Activated naive CD4-positive, alpha-beta T cell (primary cell): ENCODE data around the gene PFKFB2.
A peak's percentile ranks its signal among the peaks of the same experiment; 100 is the strongest.

ENCODE experiments used
- DNase-seq, 4 experiments: peaks; one replicate each; lab custom pipeline; 2025; lab: John Stamatoyannopoulos, UW

The PFKFB2 gene

GRCh38 chr1:207052911-207053769 lies at the start of gene PFKFB2:
PFKFB2 (plus strand) TSS chr1:207053275; CDS start chr1:207054718, 1,443 bp downstream.
- DNase-seq: peak; percentile 79 to 92 (median 86)

DNA sequence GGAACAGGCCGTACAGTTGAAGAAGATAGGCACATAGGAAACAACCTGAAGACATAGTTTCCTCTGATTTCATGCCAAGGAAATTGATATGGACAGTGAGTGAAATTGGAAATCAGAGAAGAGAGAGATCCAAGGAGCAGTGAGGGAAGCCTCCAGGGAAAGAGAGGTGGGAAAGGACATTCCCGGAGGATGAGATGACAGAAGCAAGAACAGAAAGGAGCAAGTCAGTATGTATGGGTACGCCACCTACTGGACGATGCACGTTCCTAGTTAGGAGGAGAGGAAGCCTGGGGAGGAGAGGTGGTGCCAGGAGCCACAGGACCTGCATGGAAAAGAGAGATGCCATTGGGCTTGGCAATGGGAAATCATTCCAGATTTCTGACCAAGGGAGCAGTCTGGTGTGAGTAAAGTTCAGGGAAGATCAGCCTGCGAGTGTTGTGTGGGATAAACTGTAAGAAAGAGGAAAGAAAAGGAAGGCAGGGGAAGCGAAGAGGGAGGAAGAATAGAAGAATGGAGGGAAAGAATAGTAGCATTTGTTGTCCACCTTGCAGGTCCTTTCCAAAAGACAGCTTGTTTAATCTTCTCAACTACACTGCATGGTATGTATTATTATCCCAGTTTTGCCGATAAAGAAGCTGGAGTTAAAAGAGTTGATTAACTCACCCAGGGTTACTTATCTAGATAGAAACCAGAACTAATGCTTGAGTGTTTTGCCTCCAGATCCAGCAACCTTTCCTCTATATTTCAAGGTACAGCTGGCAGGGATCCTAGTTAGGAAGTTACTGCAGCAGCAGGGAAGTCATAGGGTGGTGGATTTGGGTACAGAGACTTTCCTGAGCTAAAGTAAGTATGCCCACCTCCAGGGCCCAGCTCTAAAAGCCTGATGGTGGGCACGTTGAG lies 47.9 kb upstream of the PFKFB2 start:
- peak in 1 of 4 experiments; percentile 13 for DNase-seq

GRCh38 chr1:207006083-207006482 lies 47.0 kb upstream of the PFKFB2 start:
- no peak for DNase-seq

DNA sequence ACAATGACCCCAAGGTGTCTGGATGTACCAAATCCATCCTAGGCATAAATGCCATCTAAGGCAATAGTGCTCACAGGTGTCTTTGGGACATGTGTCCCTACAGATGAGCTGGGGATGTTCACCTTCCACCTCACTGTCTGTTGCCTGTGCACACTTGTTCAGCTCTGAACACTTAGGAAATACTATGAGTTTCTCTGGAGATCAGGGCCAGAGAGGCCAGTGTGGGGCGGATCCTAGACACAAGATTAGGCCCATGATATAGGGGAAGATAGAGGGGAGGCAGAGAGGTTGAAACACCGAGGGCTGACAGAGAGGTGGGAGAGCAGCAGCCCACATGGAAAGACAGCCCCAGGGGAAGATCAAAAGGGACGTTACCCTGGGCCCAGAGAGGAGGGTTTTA lies 46.2 kb upstream of the PFKFB2 start:
- DNase-seq: no peak

DNA sequence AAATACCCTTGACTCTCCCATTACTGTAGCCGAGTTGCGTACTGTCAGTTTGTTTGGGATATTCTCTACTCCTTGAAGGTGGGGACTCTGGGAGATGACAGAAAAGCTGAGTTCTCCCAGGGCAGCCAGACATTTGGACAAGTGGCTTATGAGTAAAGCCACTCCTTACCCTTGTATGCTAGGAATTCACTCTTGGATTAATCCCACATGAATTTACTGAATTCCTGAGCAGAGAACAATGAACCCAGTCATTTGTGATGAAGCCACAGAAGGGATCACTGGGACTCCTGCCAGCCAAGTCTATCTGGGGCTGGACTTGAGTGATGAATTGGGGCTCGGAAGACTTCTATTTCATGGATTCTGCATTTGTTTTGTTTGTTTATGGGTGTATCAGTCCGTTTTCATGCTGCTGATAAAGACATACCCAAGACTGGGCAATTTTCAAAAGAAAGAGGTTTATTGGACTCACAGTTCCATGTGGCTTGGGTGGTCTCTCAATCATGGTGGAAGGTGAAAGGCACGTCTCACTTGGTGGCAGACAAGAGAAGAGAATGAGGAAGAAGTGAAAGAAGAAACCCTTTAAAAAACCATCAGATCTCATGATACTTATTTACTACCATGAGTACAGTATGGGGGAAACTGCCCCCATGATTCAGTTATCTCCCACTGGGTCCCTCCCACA lies 45.6 kb upstream of the PFKFB2 start:
- DNase-seq: no peak

GRCh38 chr1:207009182-207009850 lies 43.8 kb upstream of the PFKFB2 start:
- no peak for DNase-seq

DNA sequence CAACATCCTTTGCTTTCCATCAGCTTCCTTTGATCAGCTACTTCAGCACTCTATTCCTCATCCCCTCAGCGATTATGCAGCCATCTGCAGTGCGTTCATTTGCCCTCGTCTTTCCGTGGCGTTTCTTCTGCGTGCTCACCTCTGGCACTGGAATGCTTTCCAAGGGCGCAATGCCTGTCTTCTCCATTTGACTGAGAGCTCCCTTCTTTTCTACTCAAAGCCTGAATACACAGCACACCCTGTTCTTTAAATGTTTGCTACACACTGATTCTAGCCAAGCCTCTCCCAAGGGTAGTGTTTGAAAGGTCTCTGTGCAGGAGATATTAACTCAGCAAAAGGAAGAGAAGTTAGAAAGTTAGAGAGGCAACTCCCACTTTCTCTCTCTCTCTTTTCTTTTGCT lies 43.1 kb upstream of the PFKFB2 start:
- no peak for DNase-seq

GRCh38 chr1:207010726-207011125 lies 42.3 kb upstream of the PFKFB2 start:
- DNase-seq: no peak

DNA sequence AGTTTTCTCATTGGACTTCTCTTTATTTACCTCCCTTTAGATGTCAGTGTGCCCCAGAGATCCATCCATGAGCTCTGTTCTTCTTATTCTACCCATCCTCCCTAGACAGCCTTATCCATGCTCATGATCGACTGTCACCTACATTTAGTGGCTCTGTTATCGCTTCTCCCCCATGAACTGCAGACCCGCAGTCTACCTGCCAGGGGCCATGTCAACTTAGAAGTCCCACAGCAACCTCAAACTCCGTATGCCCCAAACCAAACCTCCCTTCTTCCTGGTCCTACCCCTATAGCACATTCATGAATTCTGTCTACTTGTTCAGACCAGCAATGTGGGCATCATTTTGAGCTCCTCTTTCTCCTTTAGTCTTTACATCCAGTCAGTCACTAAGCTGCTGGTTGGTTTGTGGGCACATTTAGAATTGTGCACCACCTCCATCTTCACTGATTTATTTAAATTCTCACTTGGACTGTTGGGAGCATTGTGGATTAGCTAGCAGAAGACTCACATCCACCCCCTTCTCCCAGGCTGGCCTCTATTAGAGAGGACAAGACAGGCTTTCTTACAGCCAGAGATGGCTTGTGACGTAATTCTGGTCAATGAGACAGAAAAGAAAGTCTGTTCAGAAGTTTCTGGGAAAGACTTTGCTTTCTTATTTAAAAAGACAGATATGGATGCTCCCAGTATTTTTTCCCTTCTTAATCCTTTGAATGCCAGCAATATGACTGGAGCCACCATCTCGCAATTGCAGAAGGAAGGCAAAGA lies 39.6 kb upstream of the PFKFB2 start:
- no peak for DNase-seq

- no peak for DNase-seq
Measured at GRCh38 chr1:207014728-207015127, 38.3 kb upstream of the PFKFB2 start.

GRCh38 chr1:207015791-207016190 lies 37.3 kb upstream of the PFKFB2 start:
- no peak for DNase-seq

- DNase-seq: no peak
Measured at GRCh38 chr1:207017615-207018559, 35.2 kb upstream of the PFKFB2 start.

DNA sequence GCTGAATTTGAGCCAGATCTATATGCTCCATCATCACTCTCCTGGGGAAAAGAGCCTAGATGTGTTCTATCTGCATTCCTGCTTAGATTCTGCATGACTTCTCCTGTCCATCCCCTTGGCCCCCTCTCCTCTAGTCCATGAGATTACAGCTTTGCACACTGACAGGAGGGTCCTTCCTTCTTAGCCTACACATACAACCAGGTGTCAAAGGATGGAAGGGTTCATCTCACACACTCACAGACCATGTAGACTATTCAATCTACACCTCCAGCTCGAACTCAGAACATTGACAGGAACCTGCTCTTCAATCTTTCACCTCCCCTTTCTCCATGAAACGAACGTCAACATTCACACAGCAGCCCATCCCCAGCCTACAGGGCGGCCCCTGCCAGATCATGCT lies 34.4 kb upstream of the PFKFB2 start:
- no peak for DNase-seq

DNA sequence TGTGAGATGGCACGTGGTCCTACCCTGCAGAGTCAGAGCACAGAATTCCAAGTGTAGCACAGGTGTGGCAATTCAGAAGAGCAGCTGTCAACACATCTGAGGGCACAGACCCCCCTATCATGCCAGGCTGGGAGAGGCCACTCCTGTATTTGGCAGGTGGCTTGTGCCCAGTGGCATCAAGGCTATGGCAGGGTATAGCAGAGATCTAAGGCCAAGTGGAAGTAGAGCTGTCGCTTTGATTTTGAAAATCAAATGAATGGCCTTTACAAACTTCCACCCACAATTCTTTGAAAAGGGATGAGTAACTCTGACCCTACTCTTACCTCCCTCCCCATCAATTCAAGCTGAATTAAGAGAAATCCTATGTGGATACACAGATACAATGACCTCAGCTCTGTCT lies 33.9 kb upstream of the PFKFB2 start:
- DNase-seq: no peak

DNA sequence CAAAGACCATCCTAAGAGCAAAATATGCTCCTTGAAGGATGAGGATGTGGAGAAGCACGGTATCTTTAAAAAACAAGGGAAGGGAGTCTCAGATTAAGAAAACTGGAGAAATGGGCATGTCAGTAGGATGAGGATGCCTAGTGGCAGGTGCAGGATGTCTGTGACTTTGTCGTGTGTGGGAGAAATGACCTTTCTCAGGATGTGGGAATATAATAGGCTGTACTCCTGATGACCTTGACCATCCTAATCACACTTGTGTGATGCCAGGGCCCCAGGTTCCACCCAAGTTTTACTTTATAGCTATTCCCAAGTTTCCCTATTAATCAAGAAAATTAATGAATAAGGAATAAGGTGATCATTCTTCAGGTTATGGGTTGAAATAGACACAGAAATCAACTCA lies 33.4 kb upstream of the PFKFB2 start:
- DNase-seq: no peak

DNA sequence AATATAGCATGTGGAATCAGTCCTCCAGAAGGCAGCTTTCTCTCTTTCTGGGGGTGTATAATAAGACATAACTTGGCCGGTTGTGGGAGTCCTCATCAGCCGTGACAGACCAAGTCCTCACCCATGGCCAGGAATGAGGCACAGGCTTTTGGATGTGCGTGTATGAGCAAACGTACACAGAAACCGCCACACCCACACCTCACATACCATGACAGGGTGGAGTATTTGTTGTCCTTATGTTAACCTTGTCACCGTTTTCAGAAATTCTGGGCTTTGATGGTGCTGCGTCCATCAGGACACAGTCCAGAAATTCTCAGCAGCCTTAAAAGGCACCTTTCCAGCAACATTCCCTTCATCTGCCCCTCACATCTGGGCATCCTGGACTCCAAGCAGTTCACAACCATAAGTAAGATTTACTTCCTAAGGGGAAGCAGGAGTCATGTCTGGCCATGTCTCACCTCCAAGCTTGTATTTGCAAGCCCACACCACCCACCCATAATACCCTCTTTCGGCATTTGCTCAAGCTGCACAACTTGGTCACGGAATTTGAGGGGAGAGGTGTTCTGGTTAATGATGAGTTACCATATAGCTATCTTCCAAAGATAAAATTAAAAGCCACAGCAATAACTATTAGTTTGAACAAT lies 32.9 kb upstream of the PFKFB2 start:
- DNase-seq: no peak

GRCh38 chr1:207020709-207021107 lies 32.4 kb upstream of the PFKFB2 start:
- no peak for DNase-seq

- DNase-seq: no peak
Measured at GRCh38 chr1:207021139-207021861, 31.8 kb upstream of the PFKFB2 start.
